GM23338 (cell line): ENCODE results near the gene NRXN2. TPM values are rescaled to one million over a fixed set of nuclear protein-coding genes. Genes with fewer than 3 reads are reported as not detected.

Experiments
- ATAC-seq: fragments of 200-7000 bp; cut with Tn5 transposase; 3 replicates; pipeline ENCODE4 v1.9.1; 2020
- DNase-seq: peaks from one replicate; pipeline ENCODE4 v3.0.0-alpha.2; 2015; ENCODE audit warnings: low spot score
- H2AFZ ChIP-seq: fragments of 200-600 bp; sonication (generic); 2 replicates; pipeline ENCODE4 v1.8.0; 2016; ENCODE audit warnings: antibody characterized with exemption, mild to moderate bottlenecking, moderate library complexity
- H3F3A ChIP-seq: fragments of 200-600 bp; sonication (generic); replicated peaks from 2 replicates; pipeline ENCODE4 v1.8.0; 2017; ENCODE audit warnings: antibody characterized with exemption, mixed run types, low read depth
- H3K27ac ChIP-seq: fragments of 200-600 bp; sonication (generic); 2 replicates; pipeline ENCODE4 v1.6.1; 2016; ENCODE audit warnings: low read depth
- H3K27me3 ChIP-seq: fragments of 200-600 bp; sonication (generic); 2 replicates; pipeline ENCODE4 v1.8.0; 2016; ENCODE audit warnings: mild to moderate bottlenecking, mixed run types, moderate library complexity; ENCODE audit not compliant: insufficient read depth
- H3K36me3 ChIP-seq: fragments of 200-600 bp; sonication (generic); 2 replicates; pipeline ENCODE4 v1.8.0; 2016; ENCODE audit warnings: mild to moderate bottlenecking; ENCODE audit not compliant: insufficient read depth
- H3K4me1 ChIP-seq: fragments of 200-600 bp; sonication (generic); 2 replicates; pipeline ENCODE4 v1.8.0; 2016; ENCODE audit warnings: mild to moderate bottlenecking, moderate library complexity; ENCODE audit not compliant: insufficient read depth
- H3K4me2 ChIP-seq: fragments of 200-600 bp; sonication (generic); 2 replicates; pipeline ENCODE4 v1.7.1; 2017; ENCODE audit warnings: mixed run types
- H3K4me3 ChIP-seq: fragments of 200-600 bp; sonication (generic); 2 replicates; pipeline ENCODE4 v1.6.1; 2016; ENCODE audit warnings: mixed run types
- H3K79me2 ChIP-seq: fragments of 200-600 bp; sonication (generic); replicated peaks from 2 replicates; pipeline ENCODE4 v1.8.0; 2017; ENCODE audit warnings: mild to moderate bottlenecking; ENCODE audit not compliant: insufficient read depth
- H3K9me2 ChIP-seq: fragments of 200-600 bp; sonication (generic); 2 replicates; pipeline ENCODE4 v1.8.0; 2017; ENCODE audit not compliant: insufficient read depth
- H4K20me1 ChIP-seq: fragments of 200-600 bp; sonication (generic); replicated peaks from 2 replicates; pipeline ENCODE4 v1.8.0; 2017; ENCODE audit warnings: mild to moderate bottlenecking; ENCODE audit not compliant: insufficient read depth
- H3K27ac Mint-ChIP-seq: 2 replicates; pipeline ENCODE4 v1.8.0; 2020; ENCODE audit warnings: inconsistent platforms, mild to moderate bottlenecking, moderate library complexity, mixed read lengths
- H3K27me3 Mint-ChIP-seq: 3 replicates; pipeline ENCODE4 v1.8.0; 2022; ENCODE audit warnings: low read depth, mild to moderate bottlenecking, moderate library complexity, mixed read lengths, inconsistent platforms; ENCODE audit not compliant: insufficient read depth, poor library complexity
- H3K36me3 Mint-ChIP-seq: 3 replicates; pipeline ENCODE4 v1.8.0; 2021; ENCODE audit warnings: low read depth, mild to moderate bottlenecking, inconsistent platforms, moderate library complexity, mixed read lengths
- H3K4me1 Mint-ChIP-seq: 3 replicates; pipeline ENCODE4 v1.8.0; 2020; ENCODE audit warnings: mild to moderate bottlenecking, inconsistent platforms, mixed read lengths
- H3K4me3 Mint-ChIP-seq: 3 replicates; pipeline ENCODE4 v1.8.0; 2021; ENCODE audit warnings: moderate library complexity, mild to moderate bottlenecking, inconsistent platforms, mixed read lengths
- H3K9me3 Mint-ChIP-seq: 3 replicates; pipeline ENCODE4 v1.8.0; 2020; ENCODE audit warnings: moderate library complexity, mild to moderate bottlenecking, inconsistent platforms, mixed read lengths
- CREB1 ChIP-seq: fragments of 250-450 bp; sonication (Bioruptor Pico); IDR thresholded peaks from 2 replicates; pipeline ENCODE4 v1.5.0; 2020; ENCODE audit warnings: low read depth, mild to moderate bottlenecking, moderate library complexity
- EZH2 ChIP-seq: fragments of 200-600 bp; sonication (generic); IDR thresholded peaks from one replicate; pipeline ENCODE4 v1.8.0; 2017; ENCODE audit warnings: antibody characterized with exemption, mild to moderate bottlenecking, low read depth; ENCODE audit not compliant: unreplicated experiment
- EZH2phosphoT487 ChIP-seq: fragments of 200-600 bp; sonication (generic); IDR thresholded peaks from one replicate; pipeline ENCODE4 v1.8.1; 2018; ENCODE audit warnings: antibody characterized with exemption; ENCODE audit not compliant: unreplicated experiment
- JUNB ChIP-seq: IDR thresholded peaks from one replicate; pipeline ENCODE4 v1.6.1; 2016; ENCODE audit warnings: antibody characterized with exemption; ENCODE audit not compliant: unreplicated experiment
- NANOG ChIP-seq: IDR thresholded peaks from 2 replicates; pipeline ENCODE4 v1.6.1; 2016; ENCODE audit warnings: antibody characterized with exemption, borderline replicate concordance
- POLR2AphosphoS5 ChIP-seq: IDR thresholded peaks from 2 replicates; pipeline ENCODE4 v1.6.1; 2016; ENCODE audit warnings: antibody characterized with exemption, low read depth
- REST ChIP-seq: IDR thresholded peaks from one replicate; pipeline ENCODE4 v1.6.1; 2018; ENCODE audit warnings: antibody characterized with exemption; ENCODE audit not compliant: unreplicated experiment
- STAT1 ChIP-seq: IDR thresholded peaks from one replicate; pipeline ENCODE4 v1.6.1; 2016; ENCODE audit warnings: antibody characterized with exemption; ENCODE audit not compliant: unreplicated experiment
- ZNF114 ChIP-seq: fragments of 250-450 bp; sonication (Bioruptor Pico); IDR thresholded peaks from 2 replicates; pipeline ENCODE4 v1.5.0; 2020; ENCODE audit warnings: mild to moderate bottlenecking, moderate library complexity
- ZNF331 ChIP-seq: fragments of 250-450 bp; sonication (Bioruptor Pico); IDR thresholded peaks from 2 replicates; pipeline ENCODE4 v1.5.0; 2020; ENCODE audit warnings: low read depth, mild to moderate bottlenecking, moderate library complexity
- polyA plus RNA-seq: library from polyadenylated mRNA; unstranded; fragments of >200 nt; fragmentation: Nextera tagmentation; extraction: Ambion mirVana; gene quantifications from 2 replicates; pipeline ENCODE4 v1.2.1, GENCODE V29; 2016
- total RNA-seq: library from RNA; depleted of rRNA; stranded (reverse); fragments of >200 nt; shearing (Covaris generic); gene quantifications from 2 replicates; pipeline ENCODE4 v1.2.3, GENCODE V29; 2014
- TF ChIP-seq, protein P1 (sequence below), 2 experiments: fragments of 200-600 bp in 1 of 2; sonication (generic) in 1 of 2; conservative IDR thresholded peaks; 2 replicates each; pipeline versions ENCODE4 v1.5.1 to v1.6.1; 2016 to 2017; ENCODE audit warnings: antibody characterized with exemption in 2 of 2, low read depth in 2 of 2, mild to moderate bottlenecking in 2 of 2, moderate library complexity in 1 of 2
- TF ChIP-seq, protein P2 (sequence below): fragments of 250-450 bp; sonication (Bioruptor Pico); IDR thresholded peaks from 2 replicates; pipeline ENCODE4 v1.5.0; 2020; ENCODE audit warnings: mild to moderate bottlenecking, moderate library complexity
- TF ChIP-seq, protein P3 (sequence below): IDR thresholded peaks from 2 replicates; pipeline ENCODE4 v1.6.1; 2016; ENCODE audit warnings: antibody characterized with exemption

Gene NRXN2
- total and polyA plus RNA-seq, 2 experiments from 2014 or later, result 3.4 to 17.0 TPM

DNA sequence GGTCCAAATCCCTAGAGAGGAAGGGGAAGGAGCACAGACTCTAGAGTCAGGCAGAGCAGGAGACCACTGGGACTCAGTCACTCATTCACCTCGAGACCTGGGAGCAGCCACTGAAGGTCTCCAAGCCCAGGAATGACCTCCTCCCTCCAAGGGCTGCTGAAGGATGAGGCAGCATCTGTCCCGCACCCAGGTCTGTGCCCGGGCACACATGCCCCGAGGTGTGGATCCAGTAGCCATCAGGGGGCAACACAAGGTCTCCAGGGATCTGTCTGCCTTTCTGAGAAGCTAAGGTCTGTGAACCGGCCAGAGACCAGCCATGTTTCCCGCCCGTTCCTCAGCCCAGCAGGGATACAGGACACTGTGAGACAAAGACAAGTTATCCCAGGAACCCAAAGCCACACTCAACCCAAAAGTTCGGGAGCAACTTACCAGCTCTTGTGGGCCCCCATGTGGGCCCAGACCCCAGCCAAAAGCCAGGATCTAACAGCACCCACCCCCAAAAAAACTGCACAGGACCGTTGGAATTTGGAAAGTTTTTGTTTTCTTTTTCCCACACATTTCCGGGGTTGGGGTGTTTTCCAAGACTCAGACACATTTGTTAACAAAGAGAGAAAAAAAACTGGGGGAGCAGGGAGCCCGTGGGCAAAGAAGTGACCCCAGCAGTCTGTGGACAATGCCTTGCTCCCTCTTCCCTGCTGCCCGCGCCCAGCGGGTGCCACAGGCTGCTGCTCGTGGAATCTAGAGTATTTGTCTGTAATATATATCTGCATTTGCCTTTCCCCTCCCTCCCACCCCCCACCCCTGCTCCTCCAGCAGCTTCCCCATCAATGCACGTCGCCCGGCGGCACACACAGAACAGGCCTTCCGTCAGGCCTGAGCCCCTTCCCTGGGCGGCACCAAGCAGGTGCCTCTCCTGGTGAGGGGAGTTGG, 117.1 kb downstream of the NRXN2 start:
- ATAC-seq (no peak), DNase-seq (no peak)
- TF ChIP-seq CREB1 (CRISPR knock-in tag) (no peak), EZH2 (no peak), ZNF114 (CRISPR knock-in tag) (no peak), STAT1 (no peak), ZNF331 (CRISPR knock-in tag) (no peak), REST (no peak), POLR2AphosphoS5 (no peak), NANOG (no peak), JUNB (no peak), EZH2phosphoT487 (no peak)
- TF ChIP-seq, protein P1, sequence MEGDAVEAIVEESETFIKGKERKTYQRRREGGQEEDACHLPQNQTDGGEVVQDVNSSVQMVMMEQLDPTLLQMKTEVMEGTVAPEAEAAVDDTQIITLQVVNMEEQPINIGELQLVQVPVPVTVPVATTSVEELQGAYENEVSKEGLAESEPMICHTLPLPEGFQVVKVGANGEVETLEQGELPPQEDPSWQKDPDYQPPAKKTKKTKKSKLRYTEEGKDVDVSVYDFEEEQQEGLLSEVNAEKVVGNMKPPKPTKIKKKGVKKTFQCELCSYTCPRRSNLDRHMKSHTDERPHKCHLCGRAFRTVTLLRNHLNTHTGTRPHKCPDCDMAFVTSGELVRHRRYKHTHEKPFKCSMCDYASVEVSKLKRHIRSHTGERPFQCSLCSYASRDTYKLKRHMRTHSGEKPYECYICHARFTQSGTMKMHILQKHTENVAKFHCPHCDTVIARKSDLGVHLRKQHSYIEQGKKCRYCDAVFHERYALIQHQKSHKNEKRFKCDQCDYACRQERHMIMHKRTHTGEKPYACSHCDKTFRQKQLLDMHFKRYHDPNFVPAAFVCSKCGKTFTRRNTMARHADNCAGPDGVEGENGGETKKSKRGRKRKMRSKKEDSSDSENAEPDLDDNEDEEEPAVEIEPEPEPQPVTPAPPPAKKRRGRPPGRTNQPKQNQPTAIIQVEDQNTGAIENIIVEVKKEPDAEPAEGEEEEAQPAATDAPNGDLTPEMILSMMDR (conservative IDR thresholded peaks at IDR 0.05; ENCODE audit: low read depth in 2 of 2), result no peak
- TF ChIP-seq, protein P2, sequence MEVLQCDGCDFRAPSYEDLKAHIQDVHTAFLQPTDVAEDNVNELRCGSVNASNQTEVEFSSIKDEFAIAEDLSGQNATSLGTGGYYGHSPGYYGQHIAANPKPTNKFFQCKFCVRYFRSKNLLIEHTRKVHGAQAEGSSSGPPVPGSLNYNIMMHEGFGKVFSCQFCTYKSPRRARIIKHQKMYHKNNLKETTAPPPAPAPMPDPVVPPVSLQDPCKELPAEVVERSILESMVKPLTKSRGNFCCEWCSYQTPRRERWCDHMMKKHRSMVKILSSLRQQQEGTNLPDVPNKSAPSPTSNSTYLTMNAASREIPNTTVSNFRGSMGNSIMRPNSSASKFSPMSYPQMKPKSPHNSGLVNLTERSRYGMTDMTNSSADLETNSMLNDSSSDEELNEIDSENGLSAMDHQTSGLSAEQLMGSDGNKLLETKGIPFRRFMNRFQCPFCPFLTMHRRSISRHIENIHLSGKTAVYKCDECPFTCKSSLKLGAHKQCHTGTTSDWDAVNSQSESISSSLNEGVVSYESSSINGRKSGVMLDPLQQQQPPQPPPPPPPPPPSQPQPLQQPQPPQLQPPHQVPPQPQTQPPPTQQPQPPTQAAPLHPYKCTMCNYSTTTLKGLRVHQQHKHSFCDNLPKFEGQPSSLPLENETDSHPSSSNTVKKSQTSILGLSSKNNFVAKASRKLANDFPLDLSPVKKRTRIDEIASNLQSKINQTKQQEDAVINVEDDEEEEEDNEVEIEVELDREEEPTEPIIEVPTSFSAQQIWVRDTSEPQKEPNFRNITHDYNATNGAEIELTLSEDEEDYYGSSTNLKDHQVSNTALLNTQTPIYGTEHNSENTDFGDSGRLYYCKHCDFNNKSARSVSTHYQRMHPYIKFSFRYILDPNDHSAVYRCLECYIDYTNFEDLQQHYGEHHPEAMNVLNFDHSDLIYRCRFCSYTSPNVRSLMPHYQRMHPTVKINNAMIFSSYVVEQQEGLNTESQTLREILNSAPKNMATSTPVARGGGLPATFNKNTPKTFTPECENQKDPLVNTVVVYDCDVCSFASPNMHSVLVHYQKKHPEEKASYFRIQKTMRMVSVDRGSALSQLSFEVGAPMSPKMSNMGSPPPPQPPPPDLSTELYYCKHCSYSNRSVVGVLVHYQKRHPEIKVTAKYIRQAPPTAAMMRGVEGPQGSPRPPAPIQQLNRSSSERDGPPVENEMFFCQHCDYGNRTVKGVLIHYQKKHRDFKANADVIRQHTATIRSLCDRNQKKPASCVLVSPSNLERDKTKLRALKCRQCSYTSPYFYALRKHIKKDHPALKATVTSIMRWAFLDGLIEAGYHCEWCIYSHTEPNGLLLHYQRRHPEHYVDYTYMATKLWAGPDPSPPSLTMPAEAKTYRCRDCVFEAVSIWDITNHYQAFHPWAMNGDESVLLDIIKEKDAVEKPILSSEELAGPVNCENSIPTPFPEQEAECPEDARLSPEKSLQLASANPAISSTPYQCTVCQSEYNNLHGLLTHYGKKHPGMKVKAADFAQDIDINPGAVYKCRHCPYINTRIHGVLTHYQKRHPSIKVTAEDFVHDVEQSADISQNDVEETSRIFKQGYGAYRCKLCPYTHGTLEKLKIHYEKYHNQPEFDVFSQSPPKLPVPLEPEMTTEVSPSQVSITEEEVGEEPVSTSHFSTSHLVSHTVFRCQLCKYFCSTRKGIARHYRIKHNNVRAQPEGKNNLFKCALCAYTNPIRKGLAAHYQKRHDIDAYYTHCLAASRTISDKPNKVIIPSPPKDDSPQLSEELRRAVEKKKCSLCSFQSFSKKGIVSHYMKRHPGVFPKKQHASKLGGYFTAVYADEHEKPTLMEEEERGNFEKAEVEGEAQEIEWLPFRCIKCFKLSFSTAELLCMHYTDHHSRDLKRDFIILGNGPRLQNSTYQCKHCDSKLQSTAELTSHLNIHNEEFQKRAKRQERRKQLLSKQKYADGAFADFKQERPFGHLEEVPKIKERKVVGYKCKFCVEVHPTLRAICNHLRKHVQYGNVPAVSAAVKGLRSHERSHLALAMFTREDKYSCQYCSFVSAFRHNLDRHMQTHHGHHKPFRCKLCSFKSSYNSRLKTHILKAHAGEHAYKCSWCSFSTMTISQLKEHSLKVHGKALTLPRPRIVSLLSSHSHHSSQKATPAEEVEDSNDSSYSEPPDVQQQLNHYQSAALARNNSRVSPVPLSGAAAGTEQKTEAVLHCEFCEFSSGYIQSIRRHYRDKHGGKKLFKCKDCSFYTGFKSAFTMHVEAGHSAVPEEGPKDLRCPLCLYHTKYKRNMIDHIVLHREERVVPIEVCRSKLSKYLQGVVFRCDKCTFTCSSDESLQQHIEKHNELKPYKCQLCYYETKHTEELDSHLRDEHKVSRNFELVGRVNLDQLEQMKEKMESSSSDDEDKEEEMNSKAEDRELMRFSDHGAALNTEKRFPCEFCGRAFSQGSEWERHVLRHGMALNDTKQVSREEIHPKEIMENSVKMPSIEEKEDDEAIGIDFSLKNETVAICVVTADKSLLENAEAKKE (CRISPR knock-in tag), result no peak
- TF ChIP-seq, protein P3, sequence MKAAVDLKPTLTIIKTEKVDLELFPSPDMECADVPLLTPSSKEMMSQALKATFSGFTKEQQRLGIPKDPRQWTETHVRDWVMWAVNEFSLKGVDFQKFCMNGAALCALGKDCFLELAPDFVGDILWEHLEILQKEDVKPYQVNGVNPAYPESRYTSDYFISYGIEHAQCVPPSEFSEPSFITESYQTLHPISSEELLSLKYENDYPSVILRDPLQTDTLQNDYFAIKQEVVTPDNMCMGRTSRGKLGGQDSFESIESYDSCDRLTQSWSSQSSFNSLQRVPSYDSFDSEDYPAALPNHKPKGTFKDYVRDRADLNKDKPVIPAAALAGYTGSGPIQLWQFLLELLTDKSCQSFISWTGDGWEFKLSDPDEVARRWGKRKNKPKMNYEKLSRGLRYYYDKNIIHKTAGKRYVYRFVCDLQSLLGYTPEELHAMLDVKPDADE, result no peak
- Mint-ChIP-seq H3K9me3 (no peaks in the 10 kb centered on the region), H3K27ac (0 out of 2 replicates have a peak overlapping the region, but pooled peaks have one; percentile 28), H3K27me3 (peaks cover 14% of the 10 kb centered on the region), H3K4me1 (peaks cover 17% of the 10 kb centered on the region), H3K36me3 (no peaks in the 10 kb centered on the region), H3K4me3 (no peak overlapping the region)
- no peak overlapping the region for H3K27ac ChIP-seq
- H3K4me2 ChIP-seq, result no peak overlapping the region
- H3K4me3 ChIP-seq, result no peak overlapping the region
- H3K9me2 ChIP-seq, result no peaks in the 10 kb centered on the region
- no peaks in the 10 kb centered on the region for H3K36me3 ChIP-seq
- H3K79me2 ChIP-seq, result no peaks in the 10 kb centered on the region
- H3K27me3 ChIP-seq, result no peaks in the 10 kb centered on the region
- 0 out of 2 replicates have a peak, but pooled peaks cover 5% of the 10 kb centered on the region for H3K4me1 ChIP-seq
- H3F3A ChIP-seq, result no peaks in the 10 kb centered on the region
- H2AFZ ChIP-seq, result no peak overlapping the region
- no peaks in the 10 kb centered on the region for H4K20me1 ChIP-seq
